B cell (primary cell): Measurements from ENCODE around the gene SERTAD2. TPM values are rescaled to one million over a fixed set of nuclear protein-coding genes. Genes with fewer than 3 reads are reported as not detected.

Source experiments
- ATAC-seq: fragments of 200-7000 bp; cut with Tn5 transposase; one replicate; pipeline ENCODE4 v1.10.0; 2021; ENCODE audit warnings: low read depth, mild to moderate bottlenecking, moderate number of reproducible peaks, moderate library complexity
- CTCF ChIA-PET: fragments of 350-600 bp; sonication (Branson Sonifier 250); formaldehyde crosslinking; loops from one replicate; lab custom pipeline; 2021; ENCODE audit warnings: antibody characterized with exemption, inconsistent platforms; lab: Charles Lee
- POLR2A ChIA-PET: fragments of 350-600 bp; sonication (Branson Sonifier 250); formaldehyde crosslinking; loops from one replicate; lab custom pipeline; 2021; ENCODE audit warnings: antibody characterized with exemption; lab: Charles Lee
- DNase-seq: peaks from one replicate; pipeline ENCODE4 v3.0.0; 2013
- H2AFZ ChIP-seq: 2 replicates; pipeline ENCODE4 v1.6.1; 2012; ENCODE audit warnings: mild to moderate bottlenecking, low read depth, low read length; ENCODE audit not compliant: insufficient read depth, poor library complexity, severe bottlenecking
- H3K27ac ChIP-seq, 2 donors: 1 replicate in 1 of 2; 2 replicates in 1 of 2; pipeline ENCODE4 v1.5.1; 2012 to 2013; ENCODE audit warnings: low read length in 2 of 2, mild to moderate bottlenecking in 2 of 2, moderate library complexity in 1 of 2
- H3K27me3 ChIP-seq, 4 experiments: fragments of 200-600 bp in 1 of 4; sonication (generic) in 1 of 4; replicated peaks in 1 of 4; 1 replicate in 2 of 4; 2 replicates in 2 of 4; pipeline versions ENCODE4 v1.6.1 to v1.7.0; 2013 to 2016; ENCODE audit warnings: low read length in 3 of 4, mild to moderate bottlenecking in 2 of 4, mixed read lengths in 1 of 4, moderate library complexity in 1 of 4; ENCODE audit not compliant: insufficient read depth in 4 of 4, control insufficient read depth in 3 of 4; ENCODE audit errors: control extremely low read depth in 1 of 4
- H3K36me3 ChIP-seq, 2 experiments: replicated peaks in 1 of 2; 1 replicate in 1 of 2; 2 replicates in 1 of 2; pipeline versions ENCODE4 v1.6.1 to v1.7.1; 2013; ENCODE audit warnings: low read length in 1 of 2; ENCODE audit not compliant: insufficient read depth in 2 of 2, control insufficient read depth in 1 of 2; ENCODE audit errors: control extremely low read depth in 1 of 2, extremely low read depth in 1 of 2
- H3K4me1 ChIP-seq, 2 donors: fragments of 200-600 bp in 1 of 2; sonication (generic) in 1 of 2; 1 replicate in 1 of 2; 2 replicates in 1 of 2; pipeline versions ENCODE4 v1.5.1 to v1.6.1; 2013 to 2017; ENCODE audit warnings: low read length in 2 of 2; ENCODE audit not compliant: control insufficient read depth in 2 of 2, insufficient read depth in 2 of 2
- H3K4me2 ChIP-seq: replicated peaks from 2 replicates; pipeline ENCODE3; 2012; ENCODE audit warnings: mild to moderate bottlenecking, low read depth, low read length; ENCODE audit not compliant: poor library complexity, severe bottlenecking
- H3K4me3 ChIP-seq, 5 experiments: fragments of 200-600 bp in 1 of 5; sonication (generic) in 1 of 5; 1 replicate in 3 of 5; 2 replicates in 2 of 5; pipeline versions ENCODE4 v1.5.1 to v1.7.0; 2011 to 2016; ENCODE audit warnings: low read length in 4 of 5, mild to moderate bottlenecking in 4 of 5, low read depth in 2 of 5, control low read depth in 1 of 5, moderate library complexity in 1 of 5; ENCODE audit not compliant: insufficient read depth in 1 of 5; ENCODE audit errors: control extremely low read depth in 1 of 5, extremely low read depth in 1 of 5
- H3K79me2 ChIP-seq: fragments of 200-600 bp; sonication (generic); one replicate; pipeline ENCODE4 v1.6.0; 2016; ENCODE audit warnings: low read length; ENCODE audit not compliant: control insufficient read depth, insufficient read depth
- H3K9ac ChIP-seq: fragments of 200-600 bp; sonication (generic); 2 replicates; pipeline ENCODE4 v1.6.1; 2017; ENCODE audit warnings: mild to moderate bottlenecking, low read length, moderate library complexity
- H3K9me3 ChIP-seq, 3 donors: one replicate each; pipeline versions ENCODE4 v1.6.1 to v1.7.1; 2013; ENCODE audit warnings: low read length in 2 of 3; ENCODE audit not compliant: control insufficient read depth in 2 of 3, insufficient read depth in 1 of 3; ENCODE audit errors: control extremely low read depth in 1 of 3
- H4K20me1 ChIP-seq: 2 replicates; pipeline ENCODE4 v1.6.0; 2012; ENCODE audit warnings: mild to moderate bottlenecking, low read length; ENCODE audit not compliant: insufficient read depth, control insufficient read depth, poor library complexity, severe bottlenecking
- H3K27ac Mint-ChIP-seq: one replicate; pipeline ENCODE4 v1.8.0; 2021; ENCODE audit warnings: mixed read lengths
- H3K27me3 Mint-ChIP-seq: one replicate; pipeline ENCODE4 v1.8.0; 2021; ENCODE audit warnings: mixed read lengths
- H3K4me1 Mint-ChIP-seq: one replicate; pipeline ENCODE4 v1.8.0; 2021; ENCODE audit warnings: mixed read lengths
- H3K4me3 Mint-ChIP-seq: one replicate; pipeline ENCODE4 v1.8.0; 2021; ENCODE audit warnings: mixed read lengths
- H3K9me3 Mint-ChIP-seq: one replicate; pipeline ENCODE4 v1.8.0; 2022; ENCODE audit warnings: mixed read lengths; ENCODE audit not compliant: insufficient read depth
- EZH2 ChIP-seq: IDR thresholded peaks from 2 replicates; pipeline ENCODE4 v1.6.1; 2012; ENCODE audit warnings: borderline replicate concordance, low read depth, mild to moderate bottlenecking, moderate library complexity, low read length; ENCODE audit not compliant: insufficient read depth, poor library complexity, severe bottlenecking
- WGBS: methylation state at CpG from one replicate; pipeline ENCODE4 v1.1.5; 2013; ENCODE audit warnings: missing lambda C conversion rate; ENCODE audit not compliant: insufficient coverage; 5-methylcytosine and 5-hydroxymethylcytosine counted together
- intact Hi-C: fragments of 100-400 bp; cut with micrococcal nuclease; formaldehyde crosslinking; loops from one replicate; pipeline ENCODE4 v1.10.0; 2022
- polyA plus RNA-seq: library from polyadenylated mRNA; depleted of rRNA; stranded (reverse); fragments of >200 nt; gene quantifications from 2 replicates; pipeline ENCODE4 v1.2.3, GENCODE V29; 2012
- total RNA-seq, 2 donors: library from RNA; stranded (reverse); fragments of 120-200 nt in 1 of 2; gene quantifications; 1 replicate in 1 of 2; 2 replicates in 1 of 2; pipeline versions ENCODE4 v1.2.3 to v1.2.4, GENCODE V29; 2013 to 2022
- TF ChIP-seq, protein P1 (sequence below): fragments of 200-600 bp; IDR thresholded peaks from one replicate; pipeline ENCODE4 v1.8.0; 2022; ENCODE audit warnings: antibody characterized with exemption, mild to moderate bottlenecking

Gene SERTAD2
- total and polyA plus RNA-seq, 2 donors (not counting 1 experiment from before 2014, with no cell fraction given) = 49.5 to 66.8 TPM

DNA sequence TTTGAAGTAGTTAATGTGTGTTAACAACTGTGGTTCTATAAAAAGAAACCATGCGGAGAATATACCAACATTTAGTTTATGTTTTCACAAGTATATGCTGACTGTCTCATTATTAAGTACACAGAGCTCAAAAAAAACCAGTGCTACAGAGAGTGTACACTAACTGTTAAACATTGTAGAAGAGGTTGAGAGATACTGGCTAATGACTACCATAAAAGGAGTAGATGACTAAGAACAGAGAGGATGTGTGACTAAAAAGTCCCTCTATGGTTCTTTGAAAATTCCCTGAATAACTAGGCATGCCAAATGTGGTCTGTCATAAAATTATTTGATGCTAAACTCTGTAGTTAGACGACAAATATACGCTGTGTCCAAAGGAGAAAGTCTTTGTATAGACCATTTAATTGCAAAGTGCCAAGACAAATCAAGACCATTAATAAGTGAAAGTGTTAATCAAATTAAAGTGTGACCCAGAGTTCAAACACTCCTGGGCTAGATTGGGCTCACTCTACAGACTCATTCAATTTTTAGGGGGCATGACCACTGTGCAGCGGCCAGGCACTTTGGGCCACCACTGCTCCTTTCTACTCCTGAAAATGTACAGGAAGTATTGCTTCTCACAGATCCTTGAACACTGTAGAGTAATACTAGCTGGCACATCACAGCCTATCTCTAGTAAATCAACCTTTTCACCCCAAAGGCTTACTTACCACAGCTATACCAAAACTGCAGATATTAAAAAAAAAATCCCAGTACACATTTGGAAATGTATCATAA, 45.1 kb upstream of the SERTAD2 start:
- no peaks in the 10 kb centered on the region for H3K27me3 ChIP-seq
- no peak overlapping the region for H3K27ac ChIP-seq
- intact Hi-C loops = loop anchor here (2.0 kb wide), 4 partner anchors 16 to 52 kb away; no protein-coding TSS in a partner anchor
- peaks cover 48% of the 10 kb centered on the region for H3K79me2 ChIP-seq
- H3K9me3 ChIP-seq = peaks cover 0 to 1% (median 0%) of the 10 kb centered on the region in 3 donors
- DNase-seq = peak; percentile 27
- peak overlapping the region; percentile 51 for H3K27ac Mint-ChIP-seq
- H4K20me1 ChIP-seq = no peaks in the 10 kb centered on the region
- peak overlapping the region; percentile 37 for H3K4me3 Mint-ChIP-seq
- WGBS = 73% methylated on average over 1 of the region's 4 CpGs
- ChIA-PET POLR2A (interaction anchor here (0.6 kb wide), 1 partner anchor 41 kb away, joined by 3 read pairs; no protein-coding TSS in a partner anchor), CTCF (interaction anchor here (1.3 kb wide), 1 partner anchor 53 kb away, joined by 9 read pairs; no protein-coding TSS in a partner anchor)
- no peaks in the 10 kb centered on the region for H3K27me3 Mint-ChIP-seq
- no peak for TF ChIP-seq EZH2
- TF ChIP-seq, protein P1, sequence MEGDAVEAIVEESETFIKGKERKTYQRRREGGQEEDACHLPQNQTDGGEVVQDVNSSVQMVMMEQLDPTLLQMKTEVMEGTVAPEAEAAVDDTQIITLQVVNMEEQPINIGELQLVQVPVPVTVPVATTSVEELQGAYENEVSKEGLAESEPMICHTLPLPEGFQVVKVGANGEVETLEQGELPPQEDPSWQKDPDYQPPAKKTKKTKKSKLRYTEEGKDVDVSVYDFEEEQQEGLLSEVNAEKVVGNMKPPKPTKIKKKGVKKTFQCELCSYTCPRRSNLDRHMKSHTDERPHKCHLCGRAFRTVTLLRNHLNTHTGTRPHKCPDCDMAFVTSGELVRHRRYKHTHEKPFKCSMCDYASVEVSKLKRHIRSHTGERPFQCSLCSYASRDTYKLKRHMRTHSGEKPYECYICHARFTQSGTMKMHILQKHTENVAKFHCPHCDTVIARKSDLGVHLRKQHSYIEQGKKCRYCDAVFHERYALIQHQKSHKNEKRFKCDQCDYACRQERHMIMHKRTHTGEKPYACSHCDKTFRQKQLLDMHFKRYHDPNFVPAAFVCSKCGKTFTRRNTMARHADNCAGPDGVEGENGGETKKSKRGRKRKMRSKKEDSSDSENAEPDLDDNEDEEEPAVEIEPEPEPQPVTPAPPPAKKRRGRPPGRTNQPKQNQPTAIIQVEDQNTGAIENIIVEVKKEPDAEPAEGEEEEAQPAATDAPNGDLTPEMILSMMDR = no peak
- H3K4me1 ChIP-seq = peaks cover 22 to 24% of the 10 kb centered on the region in 2 donors
- H3K4me3 ChIP-seq = peak overlapping the region in 1 of 5 experiments; percentile 36
- H2AFZ ChIP-seq = peak overlapping the region; percentile 66
- H3K4me1 Mint-ChIP-seq = peaks cover 40% of the 10 kb centered on the region
- no peaks in the 10 kb centered on the region for H3K36me3 ChIP-seq
- H3K4me2 ChIP-seq = peak overlapping the region; percentile 50
- no peaks in the 10 kb centered on the region for H3K9me3 Mint-ChIP-seq
- H3K9ac ChIP-seq = no peak overlapping the region
- ATAC-seq = peak; percentile 51

DNA sequence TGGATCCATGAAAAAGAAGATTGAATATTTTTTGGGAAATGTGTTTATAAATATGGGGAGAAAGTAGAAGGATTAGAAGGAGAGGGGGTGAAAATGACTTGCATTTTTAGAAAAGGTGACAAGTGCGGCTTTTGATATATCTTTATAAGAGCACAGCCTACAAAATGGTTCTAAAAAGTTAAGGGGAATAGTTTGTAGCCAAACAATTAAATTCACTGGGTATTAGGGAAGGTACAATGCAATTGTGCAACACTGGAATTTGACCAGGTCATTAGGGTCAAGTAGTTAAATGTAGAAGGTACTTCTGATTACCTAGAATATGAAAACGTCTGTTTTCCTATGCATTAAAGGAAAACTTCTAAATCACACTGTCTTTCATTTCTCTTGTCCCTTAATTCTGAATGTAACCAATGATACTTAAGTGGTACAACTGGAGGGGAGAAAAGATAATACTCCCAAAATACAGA, 44.5 kb upstream of the SERTAD2 start:
- no peak overlapping the region for H2AFZ ChIP-seq
- WGBS = no CpG with 5 or more reads among the region's 2 CpGs
- H3K9ac ChIP-seq = no peak overlapping the region
- H4K20me1 ChIP-seq = no peaks in the 10 kb centered on the region
- H3K4me1 ChIP-seq = peaks cover 22 to 24% of the 10 kb centered on the region in 2 donors
- peaks cover 48% of the 10 kb centered on the region for H3K79me2 ChIP-seq
- no peaks in the 10 kb centered on the region for H3K27me3 ChIP-seq
- Mint-ChIP-seq H3K27me3 (no peaks in the 10 kb centered on the region), H3K4me3 (no peak overlapping the region), H3K4me1 (peaks cover 40% of the 10 kb centered on the region), H3K27ac (no peak overlapping the region), H3K9me3 (no peaks in the 10 kb centered on the region)
- no peaks in the 10 kb centered on the region for H3K36me3 ChIP-seq
- DNase-seq (no peak), ATAC-seq (no peak)
- H3K4me2 ChIP-seq = no peak overlapping the region
- no peak overlapping the region for H3K27ac ChIP-seq
- POLR2A ChIA-PET = no interaction called here
- peaks cover 0 to 1% (median 0%) of the 10 kb centered on the region in 3 donors for H3K9me3 ChIP-seq
- intact Hi-C loops = loop anchor here (2.0 kb wide), 4 partner anchors 15 to 53 kb away; no protein-coding TSS in a partner anchor
- CTCF ChIA-PET = interaction anchor here (0.8 to 2.0 kb wide), 3 partner anchors 12 to 52 kb away, joined by 3 to 9 read pairs (median 5); no protein-coding TSS in a partner anchor
- TF ChIP-seq, protein P1 = no peak
- TF ChIP-seq EZH2 = no peak
- no peak overlapping the region for H3K4me3 ChIP-seq
